HG03066 (cell line): ENCODE data around the gene SPRR2F.

Source experiments
- ATAC-seq: cut with Tn5 transposase; IDR thresholded peaks from one replicate; pipeline ENCODE4 v1.9.1; 2021; ENCODE audit warnings: low read depth; ENCODE audit not compliant: unreplicated experiment

Gene SPRR2F

DNA sequence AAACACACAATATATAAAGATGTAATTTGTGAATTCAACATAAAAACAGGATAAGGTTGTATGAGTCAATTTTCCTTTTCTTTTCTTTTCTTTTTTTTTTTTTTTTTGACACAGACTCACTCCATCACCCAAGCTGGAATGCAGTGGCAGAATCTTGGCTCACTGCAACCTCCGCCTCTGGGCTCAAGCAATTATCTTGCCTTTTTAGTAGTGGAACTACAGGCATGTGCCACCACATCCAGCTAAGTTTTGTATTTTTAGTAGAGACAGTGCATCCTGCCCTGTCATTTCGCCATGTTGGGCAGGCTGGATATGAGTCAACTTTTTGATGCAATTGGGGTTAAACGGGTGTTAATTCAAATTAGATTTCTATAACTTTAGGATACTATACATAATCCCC, 31.6 kb downstream of the SPRR2F start:
- ATAC-seq: no peak

DNA sequence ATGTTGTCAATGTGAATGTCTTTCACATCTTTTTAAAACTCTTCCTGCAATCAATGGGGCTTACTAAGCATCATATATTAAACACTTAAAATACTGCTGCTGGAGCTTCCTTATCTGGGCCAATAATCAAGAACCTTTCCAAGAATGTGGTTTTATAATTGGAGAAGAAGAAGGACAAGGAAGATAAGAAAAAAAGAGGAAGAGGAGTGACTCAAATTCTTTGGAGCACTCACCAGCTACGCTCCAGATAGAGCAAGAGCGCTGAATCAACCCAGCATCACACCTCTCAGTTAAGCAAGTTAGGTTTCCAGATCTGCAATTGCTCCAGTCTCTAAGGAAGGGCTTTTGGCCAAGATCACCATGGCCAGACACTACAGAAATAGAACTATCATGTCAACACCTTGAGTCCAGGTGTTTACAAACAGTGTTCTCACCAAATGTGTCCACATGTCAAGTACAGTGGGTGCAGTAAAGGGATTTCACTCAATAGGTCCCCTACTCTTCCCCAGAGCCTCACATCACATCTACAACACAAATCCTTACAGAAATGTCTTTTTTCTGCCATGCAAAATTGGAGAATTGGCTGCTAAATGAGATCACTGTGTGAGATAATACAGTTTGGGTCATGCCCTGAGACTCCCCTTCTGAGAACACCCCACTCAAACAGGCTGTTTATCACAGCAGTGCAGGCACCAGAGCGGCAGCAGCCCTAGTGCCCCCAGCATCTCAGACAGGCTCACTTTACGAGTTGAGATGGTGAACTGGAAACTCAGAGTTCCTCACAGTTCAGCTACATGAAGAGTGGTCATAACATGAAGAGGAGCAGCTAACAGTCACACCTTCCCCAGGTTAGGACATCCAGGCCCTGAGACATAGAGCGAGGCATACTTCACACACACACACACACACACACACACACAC, 40.2 kb downstream of the SPRR2F start:
- no peak for ATAC-seq

DNA sequence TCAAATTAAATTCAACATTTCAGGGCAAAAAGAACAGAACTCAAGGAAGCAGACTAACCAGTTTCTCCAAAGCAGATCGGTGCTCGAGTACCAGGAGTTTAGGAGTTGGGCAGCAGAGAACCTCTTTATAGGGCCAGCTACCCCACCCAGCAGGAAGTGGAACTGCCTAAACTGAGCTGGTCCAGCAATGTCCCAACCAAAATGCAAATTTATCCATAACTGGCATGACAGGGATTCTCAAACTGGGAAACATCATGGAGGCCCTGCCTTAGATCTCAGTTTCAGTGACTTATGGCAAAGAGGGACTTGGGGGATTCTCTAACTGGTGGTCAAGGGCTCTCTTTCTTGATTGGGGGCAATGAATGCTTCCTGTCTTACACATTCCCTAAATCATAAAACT, 41.8 kb downstream of the SPRR2F start, which contains the start of gene SPRR2B:
TSS of gene SPRR2B (minus strand) at position 101 of the 400 bp plus-strand sequence. CDS start 772 bp downstream, outside the sequence.
- ATAC-seq: no peak

- no peak for ATAC-seq
Measured at GRCh38 chr1:153070243-153070642, 43.1 kb downstream of the SPRR2F start.
